K562 (cell line): ENCODE data around the gene PIGL. TPM values are rescaled to one million over a fixed set of nuclear protein-coding genes. Genes with fewer than 3 reads are reported as not detected.

Experiments used
- EP400 ChIP-seq: fragments of 450-650 bp; IDR thresholded peaks from 2 replicates; pipeline ENCODE4 v1.6.1; 2017; ENCODE audit warnings: antibody characterized with exemption, mild to moderate bottlenecking, moderate library complexity
- GABPB1 ChIP-seq: sonication (generic); formaldehyde crosslinking; IDR thresholded peaks from 2 replicates; pipeline ENCODE4 v1.8.0; 2022; ENCODE audit warnings: mild to moderate bottlenecking, missing genetic modification reagents
- HNRNPLL ChIP-seq: fragments of 200-400 bp; formaldehyde crosslinking; IDR thresholded peaks from 2 replicates; pipeline ENCODE4 v1.6.1; 2017; ENCODE audit warnings: low read length, low read depth, mild to moderate bottlenecking; ENCODE audit not compliant: poor library complexity, severe bottlenecking
- MGA ChIP-seq: fragments of 450-650 bp; IDR thresholded peaks from 2 replicates; pipeline ENCODE4 v1.6.1; 2016; ENCODE audit warnings: mild to moderate bottlenecking, moderate library complexity
- PML ChIP-seq: IDR thresholded peaks from 2 replicates; pipeline ENCODE4 v1.6.1; 2012; ENCODE audit warnings: low read length, inconsistent platforms
- PRDM10 ChIP-seq: fragments of 450-650 bp; IDR thresholded peaks from 2 replicates; pipeline ENCODE4 v1.6.1; 2018; ENCODE audit not compliant: partially characterized antibody
- ZBTB49 ChIP-seq: sonication (generic); formaldehyde crosslinking; IDR thresholded peaks from 2 replicates; pipeline ENCODE4 v1.8.0; 2022; ENCODE audit warnings: missing genetic modification reagents, mild to moderate bottlenecking, borderline replicate concordance
- ZNF512 ChIP-seq: IDR thresholded peaks from 2 replicates; pipeline ENCODE4 v1.6.1; 2016; ENCODE audit warnings: missing genetic modification characterization, missing compliant biosample characterization
- polyA plus RNA-seq, 8 experiments: library from polyadenylated mRNA; depleted of rRNA in 4 of 8; stranded (reverse) in 5 of 8; unstranded in 3 of 8; fragments of >200 nt; fragmentation: Nextera tagmentation in 2 of 8; fragmentation: Illumina TruSeq in 1 of 8; extraction: Ambion mirVana in 2 of 8; extraction: Trizol in 1 of 8; gene quantifications; 2 replicates each; pipeline versions ENCODE4 v1.2.1 to v1.2.3, GENCODE V29; 2011 to 2014; ENCODE audit warnings: inconsistent platforms in 1 of 8, missing spikeins in 1 of 8
- total RNA-seq, 7 experiments: library from RNA; depleted of rRNA in 6 of 7; stranded (reverse); fragments of >200 nt in 6 of 7; fragmentation: Illumina TruSeq in 2 of 7; extraction: Trizol in 2 of 7; gene quantifications; 2 replicates each; pipeline versions ENCODE4 v1.2.1 to v1.2.3, GENCODE V29; 2011 to 2021; ENCODE audit warnings: low replicate concordance in 1 of 7

PIGL gene
- total and polyA plus RNA-seq, 9 of the 15 experiments (the other 6 are each of a cell fraction or from before 2014, with no cell fraction given) = 19.9 to 55.3 (median 29.6) TPM

GRCh38 chr17:16215965-16216316 is 1.1 kb upstream of the PIGL start (continued):
- TF ChIP-seq ZNF512 (no peak), GABPB1 (CRISPR knock-in tag) (no peak), EP400 (0 out of 2 replicates have a peak, but pooled peaks have one; percentile 49), PML (no peak), MGA (peak; percentile 77), PRDM10 (peak; percentile 75), HNRNPLL (peak; percentile 33), ZBTB49 (no peak)
